ENCODE data around the gene BCL2L1.
A peak's percentile ranks its signal among the peaks of the same experiment; 100 is the strongest.

Gene BCL2L1

GRCh38 chr20:31691646-31692275 lies 30.9 kb downstream of the BCL2L1 start:
- DNase-seq (ENCODE audit: low spot score) = peak; percentile 48

GRCh38 chr20:31690124-31690666 lies 32.5 kb downstream of the BCL2L1 start:
- DNase-seq (ENCODE audit: low spot score) = no peak

- DNase-seq (ENCODE audit: low spot score) = no peak
These were observed 33.5 kb downstream of the BCL2L1 start for GRCh38 chr20:31689141-31689540.

- DNase-seq (ENCODE audit: low spot score) = no peak
These were observed 34.9 kb downstream of the BCL2L1 start for GRCh38 chr20:31687777-31688176.

- no peak for DNase-seq (ENCODE audit: low spot score)
These were observed 36.6 kb downstream of the BCL2L1 start for GRCh38 chr20:31685853-31686643.

- DNase-seq (ENCODE audit: low spot score) = peak; percentile 68
These were observed 38.3 kb downstream of the BCL2L1 start for GRCh38 chr20:31684153-31685015.

- no peak for DNase-seq (ENCODE audit: low spot score)
These were observed 39.7 kb downstream of the BCL2L1 start for GRCh38 chr20:31682927-31683326.

- DNase-seq (ENCODE audit: low spot score) = no peak
These were observed 40.3 kb downstream of the BCL2L1 start for GRCh38 chr20:31682352-31682751.

GRCh38 chr20:31681769-31682168 lies 40.9 kb downstream of the BCL2L1 start:
- no peak for DNase-seq (ENCODE audit: low spot score)

GRCh38 chr20:31681128-31681727 lies 41.4 kb downstream of the BCL2L1 start:
- no peak for DNase-seq (ENCODE audit: low spot score)

GRCh38 chr20:31680286-31681127 lies 42.2 kb downstream of the BCL2L1 start:
- DNase-seq (ENCODE audit: low spot score) = no peak

GRCh38 chr20:31679357-31680285 lies 43.0 kb downstream of the BCL2L1 start:
- no peak for DNase-seq (ENCODE audit: low spot score)

- DNase-seq (ENCODE audit: low spot score) = no peak
These were observed 44.0 kb downstream of the BCL2L1 start for GRCh38 chr20:31678389-31679356.

- DNase-seq (ENCODE audit: low spot score) = no peak
These were observed 45.0 kb downstream of the BCL2L1 start for GRCh38 chr20:31677553-31678260.

GRCh38 chr20:31676609-31676989 lies 46.1 kb downstream of the BCL2L1 start:
- no peak for DNase-seq (ENCODE audit: low spot score)

GRCh38 chr20:31675828-31676608 lies 46.6 kb downstream of the BCL2L1 start:
- DNase-seq (ENCODE audit: low spot score) = peak; percentile 40

All from germinal center (tissue), 1 donor.